DMS79 treated with DMSO at 0.1 percent for 48 hours (cell line): ENCODE measurements around the gene PRKCQ.
A peak's percentile ranks its signal among the peaks of the same experiment; 100 is the strongest.

Source experiments
- DNase-seq: peaks from one replicate; lab custom pipeline; 2025; lab: John Stamatoyannopoulos, UW

Gene PRKCQ

GRCh38 chr10:6579904-6580278 lies at the start of gene PRKCQ:
Gene PRKCQ, minus strand, starts transcription at chr10:6580276. Its CDS starts 65,141 bp downstream, at chr10:6515135.
- DNase-seq: peak; percentile 0

DNA sequence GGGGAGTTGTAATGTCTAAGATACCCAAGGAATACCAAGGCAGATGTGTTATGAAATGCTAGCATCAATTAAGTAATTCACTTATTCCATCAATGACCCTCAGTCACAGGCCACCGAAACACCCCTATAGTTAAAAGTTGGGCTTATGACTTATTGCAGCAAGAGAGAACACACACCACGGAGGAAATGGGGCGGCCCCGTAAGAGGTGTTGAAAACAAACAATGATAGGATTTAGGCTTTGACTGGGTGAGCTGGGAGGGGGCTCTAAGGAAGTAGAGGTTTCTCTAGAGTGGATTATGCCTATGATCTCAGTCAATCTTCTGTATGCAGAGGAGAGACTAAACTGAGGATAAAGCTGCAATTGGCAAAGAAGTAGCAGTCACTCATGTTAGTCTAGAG lies 45.4 kb upstream of the PRKCQ start:
- DNase-seq: no peak

DNA sequence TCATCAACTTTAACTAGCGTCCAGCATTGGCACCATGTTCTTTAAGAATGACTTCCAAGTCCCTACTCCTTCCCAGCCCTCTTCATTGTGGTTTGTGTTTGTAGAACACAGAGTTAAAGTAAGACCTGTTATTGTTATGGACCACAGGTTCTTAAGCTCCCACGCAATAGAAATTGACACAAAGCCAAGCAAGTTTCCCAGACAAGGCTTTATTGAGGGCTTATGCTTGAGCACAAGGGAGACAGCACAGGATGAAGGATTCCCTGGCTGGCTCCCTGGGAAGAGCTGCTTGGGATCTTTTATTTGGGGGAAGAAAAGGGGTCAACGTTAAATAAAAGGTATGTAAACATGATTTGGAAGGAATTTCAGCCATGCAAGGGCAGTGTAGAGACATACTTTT lies 44.3 kb upstream of the PRKCQ start:
- no peak for DNase-seq

- no peak for DNase-seq
These were observed 42.8 kb upstream of the PRKCQ start for GRCh38 chr10:6622921-6623320.

DNA sequence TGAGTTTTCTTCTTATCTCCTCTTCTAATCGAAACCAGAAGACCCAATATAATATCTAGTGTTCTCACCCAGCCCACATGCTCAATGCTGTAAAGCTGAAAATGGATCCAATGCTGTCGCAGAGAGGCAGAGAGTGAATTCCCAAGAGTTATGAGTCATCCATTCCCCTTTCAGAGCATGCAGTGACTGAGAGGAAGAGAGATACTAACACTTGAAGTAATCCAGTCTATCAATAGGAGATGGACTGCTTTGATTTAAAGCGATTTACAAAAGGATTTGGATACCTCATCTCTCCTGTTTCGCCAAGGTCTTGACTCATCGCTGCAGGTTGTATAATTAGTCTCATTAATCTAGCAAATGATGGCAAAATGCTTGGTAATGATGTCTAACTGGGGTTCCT lies 41.5 kb upstream of the PRKCQ start:
- no peak for DNase-seq

GRCh38 chr10:6619660-6620059 lies 39.6 kb upstream of the PRKCQ start:
- no peak for DNase-seq

DNA sequence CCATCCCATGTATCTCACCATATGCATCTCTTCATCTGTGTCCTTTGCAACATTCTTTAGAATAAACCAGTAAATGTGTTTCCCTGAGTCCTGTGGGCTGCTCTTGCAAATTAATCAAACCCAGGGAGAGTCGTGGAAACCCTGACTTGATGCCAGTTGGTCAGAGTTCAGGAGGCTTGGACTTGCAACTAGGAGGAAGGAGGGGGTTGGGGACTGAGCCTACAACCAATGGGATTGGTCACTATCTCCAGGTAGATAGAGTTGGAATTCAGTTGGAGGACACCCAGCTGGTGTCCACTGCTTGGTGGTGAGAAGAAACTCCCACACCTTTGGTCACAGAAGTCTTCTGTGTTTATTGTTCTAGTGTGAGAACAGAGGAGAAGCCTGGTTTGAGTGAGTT lies 38.3 kb upstream of the PRKCQ start:
- no peak for DNase-seq

DNA sequence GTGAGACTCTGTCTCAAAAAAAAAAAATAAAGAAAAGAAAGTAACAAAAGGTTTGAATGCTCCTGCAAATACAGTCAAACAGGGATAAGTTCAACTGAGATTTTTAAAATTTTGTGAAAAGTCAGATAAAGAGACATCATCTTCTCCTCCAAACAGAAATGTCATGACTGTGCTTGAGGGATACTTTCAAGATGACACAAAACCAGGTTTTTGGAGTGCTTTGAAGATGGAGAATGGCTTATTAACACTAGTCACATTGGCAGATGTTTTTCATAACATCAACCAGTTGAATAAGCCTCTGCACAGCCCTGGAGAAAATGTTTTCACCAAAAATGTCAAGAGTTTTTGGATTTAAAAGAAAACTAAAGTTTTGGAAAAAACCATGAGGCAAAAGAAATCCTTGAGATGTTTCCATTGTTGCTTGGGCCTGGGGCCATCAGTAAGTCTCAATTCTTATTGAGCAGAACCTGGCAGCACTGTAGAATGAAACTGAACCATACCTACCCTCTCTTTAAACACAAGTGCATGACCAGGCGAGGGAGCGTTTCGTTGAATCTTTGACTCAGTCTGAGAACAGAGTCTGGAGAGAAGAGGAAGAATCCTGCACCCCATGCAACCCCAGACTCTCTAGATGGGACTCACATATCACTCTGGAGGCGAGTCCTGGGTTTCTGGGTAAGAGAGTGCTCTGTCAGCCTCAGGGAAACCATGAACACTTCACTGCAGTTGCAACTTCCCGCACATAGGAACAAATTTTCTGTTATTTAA lies 37.4 kb upstream of the PRKCQ start:
- DNase-seq: no peak

DNA sequence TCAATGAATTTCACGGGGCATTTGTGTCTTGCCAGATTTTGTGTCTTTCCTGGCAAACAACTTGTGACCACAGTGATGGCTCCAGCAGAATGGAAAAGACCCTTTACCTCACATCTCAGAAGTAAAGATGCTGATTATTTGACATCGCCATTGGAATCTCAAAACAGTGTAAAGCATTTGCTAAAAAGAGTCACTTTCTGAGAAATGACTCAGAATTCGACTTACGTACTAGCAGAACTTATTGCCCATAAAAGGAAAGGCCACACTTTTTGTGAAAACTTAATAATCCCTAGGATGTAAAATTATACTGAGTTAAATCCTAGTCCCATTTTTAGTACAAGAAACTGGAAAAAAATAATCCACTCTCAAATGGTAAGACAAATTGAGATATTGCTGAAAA lies 35.9 kb upstream of the PRKCQ start:
- DNase-seq: no peak

GRCh38 chr10:6612371-6612770 lies 32.3 kb upstream of the PRKCQ start:
- DNase-seq: no peak

GRCh38 chr10:6610647-6611046 lies 30.6 kb upstream of the PRKCQ start:
- DNase-seq: no peak

GRCh38 chr10:6609625-6610024 lies 29.5 kb upstream of the PRKCQ start:
- DNase-seq: no peak

GRCh38 chr10:6607778-6608177 lies 27.7 kb upstream of the PRKCQ start:
- no peak for DNase-seq

DNA sequence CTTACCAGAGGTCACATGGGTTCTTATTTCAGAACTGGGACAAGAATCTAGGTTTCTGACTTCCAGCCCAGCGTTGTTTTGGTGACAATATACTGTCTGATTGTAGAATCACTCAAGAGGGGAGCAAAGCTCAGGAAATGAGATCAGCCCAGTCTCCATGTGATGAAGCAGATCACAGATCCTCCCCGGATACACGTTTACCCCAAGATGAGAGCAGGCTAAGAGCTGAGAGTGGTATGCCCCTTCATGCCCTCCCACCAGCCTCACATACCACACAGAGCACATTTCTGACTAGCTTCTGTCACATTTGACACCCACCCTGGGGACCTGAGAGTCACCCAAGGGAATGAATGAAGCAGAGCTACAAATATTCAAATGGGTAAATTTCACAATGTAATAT lies 27.1 kb upstream of the PRKCQ start:
- DNase-seq: no peak

DNA sequence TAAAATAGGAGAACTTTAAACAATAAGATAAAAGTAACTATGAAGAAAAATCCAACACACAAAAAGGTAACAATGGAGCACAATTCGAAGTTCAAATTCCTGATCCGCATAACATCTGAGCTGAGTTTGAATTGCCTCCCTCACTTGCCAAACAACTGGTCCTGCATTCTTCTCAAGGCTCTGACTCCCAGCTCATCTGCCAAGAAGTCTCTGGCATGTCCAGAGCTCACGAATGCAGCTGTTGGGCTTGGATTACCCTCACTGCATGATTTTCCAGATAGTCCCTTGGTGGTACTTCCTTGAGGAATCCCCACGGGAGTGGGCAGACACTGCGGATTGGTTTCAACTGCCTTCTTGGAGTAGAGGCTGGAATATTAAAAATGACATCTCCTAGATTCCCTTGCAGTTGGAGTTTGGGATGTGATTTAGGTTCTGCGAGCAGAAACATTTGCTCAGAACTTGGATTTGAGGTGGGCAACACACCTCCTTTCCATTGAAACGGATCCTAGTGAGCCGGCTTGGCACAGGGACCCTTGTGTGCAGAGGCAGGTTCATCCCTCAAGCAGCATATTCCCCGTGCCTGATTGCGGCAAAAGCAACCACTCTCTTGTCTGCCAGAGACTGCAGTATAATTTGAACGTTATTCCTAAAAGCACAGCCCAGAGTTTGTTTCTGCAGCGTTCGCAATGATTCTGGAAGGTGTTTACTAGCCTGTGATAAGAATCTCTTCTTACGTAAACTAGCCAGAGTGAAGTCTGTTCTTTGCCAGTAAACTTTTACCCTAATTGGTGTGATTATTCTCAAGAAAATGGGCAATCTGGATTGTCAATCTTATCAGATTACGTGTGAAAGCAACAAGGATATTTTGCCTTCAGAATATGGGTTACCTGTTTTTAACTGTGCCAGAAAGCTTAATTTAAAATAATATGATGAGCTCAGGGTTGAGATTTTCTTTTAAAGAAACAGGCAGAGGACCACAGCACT lies 23.4 kb upstream of the PRKCQ start:
- no peak for DNase-seq

DNA sequence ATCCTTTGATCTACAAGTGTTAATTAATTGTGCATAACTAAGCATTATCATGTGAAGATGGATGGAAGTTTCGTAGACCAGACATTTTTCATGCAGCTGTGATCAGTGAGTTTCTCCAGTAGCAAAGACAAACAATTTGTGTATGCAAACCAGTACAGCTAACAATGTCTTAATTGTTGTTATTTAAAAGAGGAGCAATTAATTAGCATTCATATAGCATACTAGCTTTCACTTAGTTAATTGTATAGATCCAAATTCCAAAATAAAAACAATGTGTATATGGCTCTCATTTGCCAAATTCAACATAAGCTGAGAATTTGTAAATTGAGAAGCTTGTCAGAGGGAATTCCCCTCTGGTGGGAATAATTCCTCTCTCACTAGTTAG lies 22.6 kb upstream of the PRKCQ start:
- no peak for DNase-seq

DNA sequence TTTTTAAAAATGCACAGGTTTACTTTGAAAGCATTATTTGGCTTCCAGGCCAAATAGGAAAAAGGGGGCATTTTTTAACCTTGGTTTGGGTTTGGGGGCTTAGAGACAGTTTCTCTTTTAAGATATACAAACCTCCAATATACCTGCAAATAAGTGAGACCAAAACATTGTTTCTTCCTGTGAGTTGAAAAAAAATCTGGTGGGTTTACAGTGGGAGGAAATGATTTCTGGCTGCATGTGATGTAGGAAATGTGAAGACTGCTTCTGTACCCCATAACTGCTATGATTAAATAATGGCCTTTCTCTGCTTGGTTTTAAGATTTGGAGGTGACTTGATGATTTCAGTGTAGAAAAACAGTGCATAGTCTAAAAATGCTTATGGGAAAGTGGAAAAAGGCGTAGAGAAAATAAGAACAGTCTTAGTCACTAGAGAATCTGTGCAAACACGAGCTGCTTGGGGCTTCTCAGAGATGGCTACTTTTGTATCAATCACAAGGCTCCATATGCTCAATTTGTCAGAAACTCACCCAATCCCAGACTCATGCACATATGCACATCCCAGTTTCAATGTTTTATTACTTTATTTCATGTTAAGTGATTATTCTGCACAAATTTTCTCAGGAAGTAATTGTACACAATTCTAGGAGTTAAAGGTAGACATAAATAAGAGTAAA lies 22.1 kb upstream of the PRKCQ start:
- DNase-seq: no peak

GRCh38 chr10:6601246-6601805 lies 21.2 kb upstream of the PRKCQ start:
- no peak for DNase-seq

- DNase-seq: no peak
These were observed 20.3 kb upstream of the PRKCQ start for GRCh38 chr10:6600224-6600987.

- DNase-seq: no peak
These were observed 18.6 kb upstream of the PRKCQ start for GRCh38 chr10:6598679-6599078.

DNA sequence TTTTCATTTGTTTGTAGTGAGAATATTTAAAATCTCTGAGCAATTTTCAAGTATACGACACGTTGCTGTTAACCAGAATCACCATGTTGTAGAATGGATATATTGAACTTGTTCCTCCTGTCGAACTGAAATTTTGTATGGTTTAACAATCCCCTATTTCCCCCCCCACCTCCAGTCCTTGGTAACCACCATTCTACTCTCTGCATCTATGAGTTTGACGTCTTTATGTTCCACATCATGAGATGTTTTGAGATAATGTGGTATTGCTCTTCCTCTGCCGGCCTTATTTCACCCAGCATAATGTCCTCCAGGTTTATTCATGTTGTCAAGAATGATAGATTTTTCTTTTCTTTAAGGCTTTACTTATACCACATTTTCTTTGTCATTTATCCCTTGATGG lies 17.4 kb upstream of the PRKCQ start:
- no peak for DNase-seq

- no peak for DNase-seq
These were observed 15.4 kb upstream of the PRKCQ start for GRCh38 chr10:6595499-6595898.
